DOHH2 (cell line): Measurements from ENCODE around the gene GOLGA8B.

Source experiments
- EZH2phosphoT487 ChIP-seq: fragments of 200-600 bp; sonication (generic); IDR thresholded peaks from 2 replicates; pipeline ENCODE4 v1.6.1; 2017; ENCODE audit warnings: borderline replicate concordance, mild to moderate bottlenecking, antibody characterized with exemption, low read length, moderate library complexity, mixed read lengths
- TF ChIP-seq, protein P1 (sequence below): fragments of 200-600 bp; sonication (generic); IDR thresholded peaks from one replicate; pipeline ENCODE4 v1.5.1; 2014; ENCODE audit warnings: antibody characterized with exemption, mild to moderate bottlenecking, low read depth, low read length; ENCODE audit not compliant: poor library complexity, severe bottlenecking

DNA sequence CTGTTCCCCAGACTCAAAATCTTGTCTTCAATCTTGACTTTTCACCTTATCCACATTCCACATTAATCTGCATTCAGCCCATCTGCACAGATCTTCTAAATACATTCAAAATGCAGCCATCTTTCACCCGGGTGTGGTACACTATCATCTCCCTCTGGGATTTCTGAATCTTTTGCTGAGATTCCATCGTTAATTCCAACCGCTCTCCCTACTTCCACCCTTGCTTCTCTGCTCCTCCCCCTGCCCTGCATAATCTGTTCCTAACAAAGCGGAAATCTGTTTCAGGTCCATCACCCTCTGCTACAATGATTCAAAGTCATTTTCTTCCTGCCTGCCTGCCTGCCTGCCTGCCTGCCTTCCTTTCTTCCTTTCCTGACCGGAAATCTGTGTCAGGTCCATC, 7.9 kb upstream of the GOLGA8B start:
- TF ChIP-seq, protein P1, sequence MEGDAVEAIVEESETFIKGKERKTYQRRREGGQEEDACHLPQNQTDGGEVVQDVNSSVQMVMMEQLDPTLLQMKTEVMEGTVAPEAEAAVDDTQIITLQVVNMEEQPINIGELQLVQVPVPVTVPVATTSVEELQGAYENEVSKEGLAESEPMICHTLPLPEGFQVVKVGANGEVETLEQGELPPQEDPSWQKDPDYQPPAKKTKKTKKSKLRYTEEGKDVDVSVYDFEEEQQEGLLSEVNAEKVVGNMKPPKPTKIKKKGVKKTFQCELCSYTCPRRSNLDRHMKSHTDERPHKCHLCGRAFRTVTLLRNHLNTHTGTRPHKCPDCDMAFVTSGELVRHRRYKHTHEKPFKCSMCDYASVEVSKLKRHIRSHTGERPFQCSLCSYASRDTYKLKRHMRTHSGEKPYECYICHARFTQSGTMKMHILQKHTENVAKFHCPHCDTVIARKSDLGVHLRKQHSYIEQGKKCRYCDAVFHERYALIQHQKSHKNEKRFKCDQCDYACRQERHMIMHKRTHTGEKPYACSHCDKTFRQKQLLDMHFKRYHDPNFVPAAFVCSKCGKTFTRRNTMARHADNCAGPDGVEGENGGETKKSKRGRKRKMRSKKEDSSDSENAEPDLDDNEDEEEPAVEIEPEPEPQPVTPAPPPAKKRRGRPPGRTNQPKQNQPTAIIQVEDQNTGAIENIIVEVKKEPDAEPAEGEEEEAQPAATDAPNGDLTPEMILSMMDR: no peak
- no peak for TF ChIP-seq EZH2phosphoT487
